HUES6 (cell line): ENCODE measurements around the gene GNAS-AS1.
A peak's percentile ranks its signal among the peaks of the same experiment; 100 is the strongest.

Source experiments
- H3K27ac ChIP-seq: 2 replicates; pipeline ENCODE4 v1.7.0; 2013; ENCODE audit warnings: low read depth, mild to moderate bottlenecking, low read length, inconsistent platforms
- H3K27me3 ChIP-seq: 2 replicates; pipeline ENCODE4 v1.6.1; 2013; ENCODE audit warnings: low read length; ENCODE audit not compliant: control insufficient read depth, insufficient read depth
- H3K36me3 ChIP-seq: 2 replicates; pipeline ENCODE4 v1.6.1; 2013; ENCODE audit warnings: low read length; ENCODE audit not compliant: control insufficient read depth, insufficient read depth
- H3K4me1 ChIP-seq: 2 replicates; pipeline ENCODE4 v1.6.1; 2013; ENCODE audit warnings: low read length; ENCODE audit not compliant: control insufficient read depth, insufficient read depth
- H3K4me3 ChIP-seq: 2 replicates; pipeline ENCODE4 v1.5.1; 2013; ENCODE audit warnings: low read depth, low read length
- H3K9ac ChIP-seq: one replicate; pipeline ENCODE4 v1.6.1; 2013; ENCODE audit warnings: mild to moderate bottlenecking, low read length
- H3K9me3 ChIP-seq: 2 replicates; pipeline ENCODE4 v1.6.1; 2013; ENCODE audit warnings: low read depth, low read length; ENCODE audit not compliant: control insufficient read depth, insufficient read depth

Gene GNAS-AS1

GRCh38 chr20:58854638-58855471, 4.2 kb upstream of the GNAS-AS1 start:
- Histone ChIP-seq H3K27me3 (peaks cover 77% of the 10 kb centered on the region), H3K9me3 (no peaks in the 10 kb centered on the region), H3K36me3 (no peaks in the 10 kb centered on the region), H3K27ac (no peak overlapping the region), H3K4me3 (peak overlapping the region; percentile 60), H3K4me1 (peaks cover 9% of the 10 kb centered on the region; the same call in 1 of the 2 replicates), H3K9ac (no peak overlapping the region)

- no peak overlapping the region for H3K9ac ChIP-seq
- H3K9me3 ChIP-seq, result no peaks in the 10 kb centered on the region
- peak overlapping the region; percentile 60 for H3K4me3 ChIP-seq
Observed at GRCh38 chr20:58853976-58854637, 3.4 kb upstream of the GNAS-AS1 start.

GRCh38 chr20:58853466-58853865, 2.8 kb upstream of the GNAS-AS1 start:
- H3K27ac ChIP-seq, result no peak overlapping the region
- no peak overlapping the region for H3K9ac ChIP-seq
- H3K4me3 ChIP-seq, result peak overlapping the region; percentile 60; the same call in 1 of the 2 replicates
- H3K36me3 ChIP-seq, result peaks cover 8% of the 10 kb centered on the region
- no peaks in the 10 kb centered on the region for H3K9me3 ChIP-seq
- H3K27me3 ChIP-seq, result peaks cover 74% of the 10 kb centered on the region
- H3K4me1 ChIP-seq, result peaks cover 21% of the 10 kb centered on the region

More at GRCh38 chr20:58853976-58854637, 3.4 kb upstream of the GNAS-AS1 start:
- Histone ChIP-seq H3K36me3 (peaks cover 3% of the 10 kb centered on the region; the same call in 1 of the 2 replicates), H3K27ac (no peak overlapping the region), H3K4me1 (peaks cover 16% of the 10 kb centered on the region), H3K27me3 (peaks cover 77% of the 10 kb centered on the region)

- Histone ChIP-seq H3K9ac (peak within 1 kb of the TSS; percentile 48), H3K27me3 (peaks cover 66% of the 10 kb centered on the region), H3K9me3 (no peaks in the 10 kb centered on the region), H3K4me3 (peak within 1 kb of the TSS; percentile 94), H3K4me1 (peaks cover 29% of the 10 kb centered on the region), H3K36me3 (peaks cover 16% of the 10 kb centered on the region), H3K27ac (no peak within 1 kb of the TSS)
Observed at GRCh38 chr20:58852543-58853271, 2.0 kb upstream of the GNAS-AS1 start, which contains the start of gene GNAS. GNAS (plus strand) TSS chr20:58852716.

GRCh38 chr20:58851969-58852458, 1.3 kb upstream of the GNAS-AS1 start:
- Histone ChIP-seq H3K27ac (no peak overlapping the region), H3K9me3 (no peaks in the 10 kb centered on the region), H3K4me3 (peak overlapping the region; percentile 94), H3K4me1 (peaks cover 36% of the 10 kb centered on the region), H3K36me3 (peaks cover 23% of the 10 kb centered on the region), H3K27me3 (peaks cover 59% of the 10 kb centered on the region), H3K9ac (peak overlapping the region; percentile 48)

- peak overlapping the region; percentile 94 for H3K4me3 ChIP-seq
Observed at GRCh38 chr20:58851221-58851968, 693 bp upstream of the GNAS-AS1 start.

GRCh38 chr20:58847463-58847862, 3.2 kb downstream of the GNAS-AS1 start:
- Histone ChIP-seq H3K27me3 (peaks cover 27% of the 10 kb centered on the region), H3K4me1 (peaks cover 70% of the 10 kb centered on the region), H3K27ac (no peak overlapping the region), H3K9me3 (no peaks in the 10 kb centered on the region), H3K4me3 (no peak overlapping the region), H3K9ac (no peak overlapping the region), H3K36me3 (peaks cover 37% of the 10 kb centered on the region)

More at GRCh38 chr20:58851221-58851968, 693 bp upstream of the GNAS-AS1 start:
- Histone ChIP-seq H3K9me3 (no peaks in the 10 kb centered on the region), H3K36me3 (peaks cover 28% of the 10 kb centered on the region), H3K27ac (no peak overlapping the region), H3K9ac (peak overlapping the region; percentile 48), H3K27me3 (peaks cover 53% of the 10 kb centered on the region), H3K4me1 (peaks cover 42% of the 10 kb centered on the region)

GRCh38 chr20:58845706-58846105, 5.0 kb downstream of the GNAS-AS1 start:
- Histone ChIP-seq H3K36me3 (peaks cover 55% of the 10 kb centered on the region), H3K4me1 (peaks cover 72% of the 10 kb centered on the region), H3K9me3 (no peaks in the 10 kb centered on the region), H3K4me3 (no peak overlapping the region), H3K27ac (no peak overlapping the region), H3K27me3 (peaks cover 29% of the 10 kb centered on the region), H3K9ac (no peak overlapping the region)

- H3K4me3 ChIP-seq, result peak overlapping the region; percentile 63
- H3K4me1 ChIP-seq, result peaks cover 61% of the 10 kb centered on the region
Observed at GRCh38 chr20:58843128-58843556, 7.6 kb downstream of the GNAS-AS1 start.

GRCh38 chr20:58842276-58842675, 8.4 kb downstream of the GNAS-AS1 start:
- H3K27ac ChIP-seq, result peak overlapping the region; percentile 65; the same call in 1 of the 2 replicates
- H3K9me3 ChIP-seq, result no peaks in the 10 kb centered on the region
- peaks cover 48% of the 10 kb centered on the region for H3K27me3 ChIP-seq
- H3K4me3 ChIP-seq, result peak overlapping the region; percentile 63
- H3K9ac ChIP-seq, result peak overlapping the region; percentile 21
- peaks cover 53% of the 10 kb centered on the region for H3K4me1 ChIP-seq
- H3K36me3 ChIP-seq, result peaks cover 55% of the 10 kb centered on the region

More at GRCh38 chr20:58843128-58843556, 7.6 kb downstream of the GNAS-AS1 start:
- 0 out of 2 replicates have a peak overlapping the region, but pooled peaks have one; percentile 34 for H3K27ac ChIP-seq
- H3K9ac ChIP-seq, result peak overlapping the region; percentile 7
- peaks cover 48% of the 10 kb centered on the region for H3K27me3 ChIP-seq
- H3K36me3 ChIP-seq, result peaks cover 57% of the 10 kb centered on the region
- no peaks in the 10 kb centered on the region for H3K9me3 ChIP-seq
